Measurements from ENCODE around the gene LRMDA. TPM values are rescaled to one million over a fixed set of nuclear protein-coding genes. Genes with fewer than 3 reads are reported as not detected.

LRMDA gene
- total RNA-seq, 1 donor from 2014 or later: not detected

GRCh38 chr10:76265441-76266113 lies 834.2 kb downstream of the LRMDA start:
- no peak for DNase-seq
- ChIA-PET CTCF (no interaction called here), POLR2A (no interaction called here)
- no peaks in the 10 kb centered on the region for H3K36me3 Mint-ChIP-seq (ENCODE audit: low read depth)
- no peak overlapping the region for H3K27ac Mint-ChIP-seq
- ATAC-seq (ENCODE audit: low read depth): no peak
- H3K4me3 Mint-ChIP-seq: no peak overlapping the region
- H3K9me3 Mint-ChIP-seq: peaks cover under 1% of the 10 kb centered on the region
- no peaks in the 10 kb centered on the region for H3K4me1 Mint-ChIP-seq
- intact Hi-C loops (cut with micrococcal nuclease): no loop called here
- H3K27me3 Mint-ChIP-seq: no peaks in the 10 kb centered on the region
- TF ChIP-seq CTCF (IDR thresholded peaks at IDR 0.05): no peak

GRCh38 chr10:76268530-76268929 lies 837.1 kb downstream of the LRMDA start:
- no peak for TF ChIP-seq CTCF (IDR thresholded peaks at IDR 0.05)
- Mint-ChIP-seq H3K4me3 (no peak overlapping the region), H3K36me3 (ENCODE audit: low read depth) (no peaks in the 10 kb centered on the region), H3K27ac (no peak overlapping the region), H3K4me1 (no peaks in the 10 kb centered on the region), H3K9me3 (peaks cover 3% of the 10 kb centered on the region), H3K27me3 (no peaks in the 10 kb centered on the region)
- no peak for ATAC-seq (ENCODE audit: low read depth)
- intact Hi-C loops (cut with micrococcal nuclease): no loop called here
- no peak for DNase-seq
- POLR2A ChIA-PET: no interaction called here
- CTCF ChIA-PET: no interaction called here

GRCh38 chr10:76268954-76269353 lies 837.5 kb downstream of the LRMDA start:
- POLR2A ChIA-PET: no interaction called here
- intact Hi-C loops (cut with micrococcal nuclease): no loop called here
- H3K4me3 Mint-ChIP-seq: no peak overlapping the region
- no peaks in the 10 kb centered on the region for H3K4me1 Mint-ChIP-seq
- H3K27me3 Mint-ChIP-seq: no peaks in the 10 kb centered on the region
- DNase-seq (no peak), ATAC-seq (ENCODE audit: low read depth) (no peak)
- peaks cover 3% of the 10 kb centered on the region for H3K9me3 Mint-ChIP-seq
- TF ChIP-seq CTCF (IDR thresholded peaks at IDR 0.05): no peak
- CTCF ChIA-PET: no interaction called here
- no peak overlapping the region for H3K27ac Mint-ChIP-seq
- H3K36me3 Mint-ChIP-seq (ENCODE audit: low read depth): no peaks in the 10 kb centered on the region

GRCh38 chr10:76270464-76270863 lies 839.0 kb downstream of the LRMDA start:
- POLR2A ChIA-PET: no interaction called here
- no peak for TF ChIP-seq CTCF (IDR thresholded peaks at IDR 0.05)
- Mint-ChIP-seq H3K27ac (no peak overlapping the region), H3K36me3 (ENCODE audit: low read depth) (no peaks in the 10 kb centered on the region), H3K4me3 (no peak overlapping the region), H3K9me3 (peaks cover 14% of the 10 kb centered on the region), H3K4me1 (no peaks in the 10 kb centered on the region), H3K27me3 (no peaks in the 10 kb centered on the region)
- intact Hi-C loops (cut with micrococcal nuclease): no loop called here
- DNase-seq: no peak
- no peak for ATAC-seq (ENCODE audit: low read depth)
- CTCF ChIA-PET: no interaction called here

GRCh38 chr10:76274933-76275332 lies 843.5 kb downstream of the LRMDA start:
- H3K36me3 Mint-ChIP-seq (ENCODE audit: low read depth): no peaks in the 10 kb centered on the region
- ChIA-PET POLR2A (no interaction called here), CTCF (no interaction called here)
- H3K9me3 Mint-ChIP-seq: peaks cover 20% of the 10 kb centered on the region
- H3K27ac Mint-ChIP-seq: no peak overlapping the region
- no peaks in the 10 kb centered on the region for H3K27me3 Mint-ChIP-seq
- DNase-seq (no peak), ATAC-seq (ENCODE audit: low read depth) (no peak)
- no peaks in the 10 kb centered on the region for H3K4me1 Mint-ChIP-seq
- intact Hi-C loops (cut with micrococcal nuclease): no loop called here
- TF ChIP-seq CTCF (IDR thresholded peaks at IDR 0.05): no peak
- no peak overlapping the region for H3K4me3 Mint-ChIP-seq

Measured in activated B cell treated with CpG ODN at 0.5 μM for 24 hours (primary cell).